ENCODE data around the gene KCNJ13.
"Not testable (repeated sequence)": the region's sequence is repeated elsewhere in the genome, so short reads cannot be mapped to it uniquely, and the experiment has no call there.

The KCNJ13 gene

GRCh38 chr2:232767866-232768265, 8.5 kb downstream of the KCNJ13 start:
- DNase-seq (ENCODE audit: low read depth) = no peak

DNA sequence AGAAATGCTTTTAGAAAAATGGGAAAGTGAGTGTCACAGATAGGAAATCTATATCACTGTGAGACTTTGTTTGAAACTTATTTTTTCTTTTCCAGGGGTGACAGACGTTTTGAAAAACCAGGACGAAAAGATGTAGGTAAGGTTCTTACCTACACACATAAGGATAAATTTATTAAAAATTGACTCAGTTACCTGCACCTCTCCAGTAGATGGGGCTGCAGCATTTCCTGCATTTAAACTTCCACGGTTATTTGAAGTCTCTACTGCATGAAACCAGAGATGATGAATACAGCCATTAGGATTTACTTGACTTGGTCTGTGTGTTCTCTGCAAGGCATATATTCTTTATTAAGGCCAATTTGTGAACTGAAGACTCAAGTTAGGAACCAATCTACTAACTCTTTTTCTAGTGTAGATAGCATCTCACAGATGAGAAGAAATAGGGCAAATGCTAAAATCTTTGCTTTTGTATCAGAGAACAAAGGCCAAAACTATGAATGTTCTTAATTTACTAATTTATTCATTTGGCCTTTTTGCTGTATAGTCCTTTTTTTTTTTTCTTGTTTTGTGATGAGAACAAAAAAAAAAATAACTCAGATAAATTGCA, 15.0 kb downstream of the KCNJ13 start:
- DNase-seq (ENCODE audit: low read depth) = no peak

GRCh38 chr2:232757905-232758304, 18.5 kb downstream of the KCNJ13 start:
- DNase-seq (ENCODE audit: low read depth) = no peak

- DNase-seq (ENCODE audit: low read depth) = no peak
These were observed 26.2 kb downstream of the KCNJ13 start for GRCh38 chr2:232750135-232750671.

DNA sequence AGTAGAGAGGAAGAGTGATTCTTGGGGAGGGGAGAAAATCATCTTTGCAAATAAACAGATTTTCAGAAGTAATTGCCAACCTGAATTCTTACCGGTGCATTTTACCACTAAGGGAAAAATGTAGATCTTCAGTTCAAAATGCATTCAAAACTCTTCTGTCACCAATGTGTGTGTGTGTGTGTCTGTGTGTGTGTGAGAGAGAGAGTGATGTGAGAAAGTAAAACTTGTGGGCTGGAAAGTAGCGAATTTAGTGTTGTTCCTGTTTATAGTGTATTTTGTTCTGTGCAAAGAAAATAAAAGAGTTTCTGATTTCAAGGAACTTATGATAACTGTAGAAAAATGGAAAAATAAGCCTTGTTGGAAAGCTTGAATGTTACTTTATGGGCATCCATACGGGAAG, 27.0 kb downstream of the KCNJ13 start:
- DNase-seq (ENCODE audit: low read depth) = no peak

DNA sequence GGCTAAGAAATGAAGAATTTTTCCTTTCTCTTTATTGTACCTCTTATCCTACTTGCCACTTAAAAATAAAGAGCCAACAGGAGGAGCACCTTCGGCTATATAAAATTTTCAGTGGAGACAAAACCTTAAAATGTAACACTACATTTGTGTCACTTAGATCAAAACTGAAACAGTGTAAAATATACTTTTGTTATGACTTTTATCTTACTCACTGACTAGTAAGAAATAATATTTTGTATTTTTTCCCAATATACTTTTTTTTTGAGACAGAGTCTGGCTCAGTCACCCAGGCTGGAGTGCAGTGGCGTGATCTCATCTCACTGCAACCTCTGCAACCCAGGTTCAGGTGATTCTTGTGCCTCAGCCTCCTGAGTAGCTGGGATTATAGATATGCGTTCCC, 28.3 kb downstream of the KCNJ13 start:
- DNase-seq (ENCODE audit: low read depth) = no peak

DNA sequence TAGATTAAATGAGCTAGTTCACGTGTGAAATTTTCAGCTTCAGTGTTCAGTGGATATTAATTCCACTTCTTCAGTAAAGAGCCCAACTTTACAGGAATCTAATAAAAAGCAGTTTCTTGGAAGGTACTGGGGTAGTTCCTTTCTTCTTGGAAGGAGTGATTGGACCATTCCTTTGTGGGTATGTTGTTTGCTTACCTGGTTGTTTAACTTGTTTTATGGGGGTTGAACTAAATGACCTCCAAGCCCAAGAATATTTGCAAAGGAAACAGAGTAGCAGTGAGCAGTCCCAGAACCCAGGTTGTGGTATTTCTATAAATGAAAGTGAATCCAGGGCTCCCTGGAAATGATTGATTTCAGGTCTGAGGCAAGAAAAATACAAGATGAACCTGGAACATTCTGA, 31.4 kb downstream of the KCNJ13 start:
- no peak for DNase-seq (ENCODE audit: low read depth)

DNA sequence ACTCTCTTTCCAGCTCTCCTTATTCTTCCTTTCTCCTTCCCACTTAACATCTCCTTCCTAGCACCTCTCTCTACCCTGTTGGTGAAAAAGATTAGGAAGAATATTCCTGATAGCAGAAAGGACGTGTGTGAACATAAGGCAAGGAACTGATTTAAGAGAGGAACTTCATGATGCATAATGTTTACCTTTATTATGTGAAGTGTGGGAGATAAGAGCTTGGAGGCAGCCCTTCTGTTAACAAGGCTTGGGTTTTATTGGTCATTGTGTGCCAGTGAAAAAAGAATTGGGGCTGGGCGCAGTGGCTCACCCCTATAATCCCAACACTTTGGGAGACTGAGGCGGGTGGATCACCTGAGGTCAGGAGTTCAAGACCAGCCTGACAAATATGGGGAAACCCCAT, 34.4 kb downstream of the KCNJ13 start:
- DNase-seq (ENCODE audit: low read depth) = no peak

GRCh38 chr2:232741294-232741693, 35.1 kb downstream of the KCNJ13 start:
- no peak for DNase-seq (ENCODE audit: low read depth)

GRCh38 chr2:232731470-232731869, 44.9 kb downstream of the KCNJ13 start:
- DNase-seq (ENCODE audit: low read depth) = no peak

DNA sequence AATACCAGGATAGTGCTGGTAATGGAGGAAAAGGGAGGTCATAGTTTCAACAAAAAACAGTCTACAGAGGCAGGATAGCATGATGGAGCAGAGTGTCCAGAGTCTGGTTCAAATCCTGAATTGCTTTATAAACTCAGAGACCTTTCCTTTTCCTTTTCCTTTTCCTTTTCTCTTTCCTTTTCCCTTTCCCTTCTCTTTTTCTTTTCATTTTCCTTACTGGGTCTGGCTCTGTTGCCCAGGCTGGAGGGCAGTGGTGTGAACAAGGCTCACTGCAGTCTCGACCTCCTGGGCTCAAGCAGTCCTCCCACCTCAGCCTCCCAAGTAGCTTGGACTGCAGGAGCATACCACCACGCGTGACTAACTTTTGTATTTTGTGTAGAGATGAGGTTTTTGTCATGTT, 47.6 kb downstream of the KCNJ13 start:
- no peak for DNase-seq (ENCODE audit: low read depth)

DNA sequence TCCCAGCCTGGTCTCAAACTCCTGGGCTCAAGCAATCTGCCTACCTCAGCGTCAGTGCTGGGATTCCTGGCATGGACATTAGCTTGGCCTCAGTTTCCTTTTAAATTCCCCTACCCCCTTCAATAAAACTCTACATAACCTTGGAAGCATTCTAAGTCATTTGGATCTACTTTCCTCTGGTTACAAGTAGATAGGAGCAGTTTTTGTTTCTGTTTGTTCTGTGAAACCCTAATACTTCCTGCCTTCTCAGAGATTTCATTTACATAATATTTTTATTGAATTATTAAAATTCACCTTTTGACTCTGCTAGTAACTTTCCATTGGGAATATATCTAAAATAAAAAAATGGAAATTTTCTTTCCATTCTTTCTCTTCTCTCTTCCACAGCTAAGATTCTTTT, 53.3 kb downstream of the KCNJ13 start:
- no peak for DNase-seq (ENCODE audit: low read depth)

GRCh38 chr2:232721882-232722281, 54.5 kb downstream of the KCNJ13 start:
- no peak for DNase-seq (ENCODE audit: low read depth)

- DNase-seq (ENCODE audit: low read depth) = no peak
These were observed 55.1 kb downstream of the KCNJ13 start for GRCh38 chr2:232721261-232721660.

DNA sequence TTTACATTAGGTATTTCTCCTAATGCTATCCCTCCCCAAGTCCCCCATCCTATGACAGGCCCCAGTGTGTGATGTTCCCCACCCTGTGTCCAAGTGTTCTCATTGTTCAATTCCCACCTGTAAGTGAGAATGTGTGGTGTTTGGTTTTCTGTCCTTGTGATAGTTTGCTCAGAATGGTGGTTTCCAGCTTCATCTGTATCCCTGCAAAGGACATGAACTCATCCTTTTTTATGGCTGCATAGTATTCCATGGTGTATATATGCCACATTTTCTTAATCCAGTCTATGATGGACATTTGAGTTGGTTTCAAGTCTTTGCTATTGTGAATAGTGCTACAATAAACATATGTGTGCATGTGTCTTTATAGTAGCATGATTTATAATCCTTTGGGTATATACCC, 56.3 kb downstream of the KCNJ13 start:
- not testable (repeated sequence) for DNase-seq (ENCODE audit: low read depth)

All from stimulated activated CD8-positive, alpha-beta memory T cell treated with anti-CD3 and anti-CD28 coated beads, Interleukin-15, amount 100 ng/mL, for 24 hours (primary cell).